HepG2 (cell line): ENCODE results near the gene KRTAP5-1. TPM values are rescaled to one million over a fixed set of nuclear protein-coding genes. Genes with fewer than 3 reads are reported as not detected.
"Not testable (repeated sequence)": the region's sequence is repeated elsewhere in the genome, so short reads cannot be mapped to it uniquely, and the experiment has no call there.

Experiments
- ATAC-seq: fragments of 200-7000 bp; cut with Tn5 transposase; 3 replicates; pipeline ENCODE4 v1.9.1; 2020; ENCODE audit warnings: mild to moderate bottlenecking, moderate library complexity
- Bru-seq: library from RNA; stranded (reverse); fragments of 400-500 nt; gene quantifications from one replicate; lab custom pipeline; 2021; lab: Mats Ljungman, UMichigan
- BruChase-seq, 2 experiments: library from RNA; stranded (reverse); fragments of 400-500 nt; gene quantifications; one replicate each; lab custom pipeline; 2021; lab: Mats Ljungman, UMichigan
- BruUV-seq: library from RNA; stranded (reverse); fragments of 400-500 nt; replicated peaks from 2 replicates; lab custom pipeline; 2021; lab: Mats Ljungman, UMichigan
- CTCF ChIA-PET: fragments of 300-600 bp; formaldehyde crosslinking; extraction: SDS; loops from one replicate; lab custom pipeline; 2021; ENCODE audit warnings: low total read pairs, inconsistent platforms, low intra/inter-chr PET ratio; lab: Yijun Ruan, JAX
- POLR2A ChIA-PET: fragments of 350-600 bp; sonication (Branson Sonifier 250); formaldehyde crosslinking; loops from one replicate; lab custom pipeline; 2020; ENCODE audit warnings: antibody characterized with exemption, inconsistent platforms; lab: Yijun Ruan, JAX
- DNase-seq: peaks from one replicate; pipeline ENCODE4 v3.0.0-alpha.2; 2015; ENCODE audit warnings: low spot score
- FAIRE-seq: peaks from 3 replicates; lab custom pipeline; 2011; peaks lifted over from hg19 to GRCh38; lab: Jason Lieb, UNC
- H2AFZ ChIP-seq: one replicate; pipeline ENCODE4 v1.6.1; 2011; ENCODE audit warnings: low read length, inconsistent platforms
- H3K27ac ChIP-seq: fragments of 300-600 bp; 3 replicates; pipeline ENCODE4 v1.8.0; 2011; ENCODE audit warnings: mixed run types, mild to moderate bottlenecking, mixed read lengths, low read length, inconsistent platforms; ENCODE audit not compliant: insufficient read depth; ENCODE audit errors: extremely low read length
- H3K27me3 ChIP-seq, 2 experiments: fragments of 200-600 bp in 1 of 2; 2 replicates in 1 of 2; 3 replicates in 1 of 2; pipeline versions ENCODE4 v1.6.0 to v1.8.0; 2011; ENCODE audit warnings: low read length in 2 of 2, mild to moderate bottlenecking in 2 of 2, moderate library complexity in 2 of 2, inconsistent platforms in 1 of 2; ENCODE audit not compliant: insufficient read depth in 2 of 2, control insufficient read depth in 1 of 2
- H3K36me3 ChIP-seq, 2 experiments: fragments of 200-600 bp in 1 of 2; replicated peaks in 1 of 2; 2 replicates in 1 of 2; 3 replicates in 1 of 2; pipeline versions ENCODE4 v1.5.1 to v1.8.0; 2011; ENCODE audit warnings: low read length in 2 of 2, inconsistent platforms in 1 of 2; ENCODE audit not compliant: insufficient read depth in 2 of 2, control insufficient read depth in 1 of 2
- H3K4me1 ChIP-seq: 2 replicates; pipeline ENCODE4 v1.5.1; 2012; ENCODE audit warnings: low read length, inconsistent platforms; ENCODE audit not compliant: insufficient read depth
- H3K4me2 ChIP-seq: 2 replicates; pipeline ENCODE4 v1.6.0; 2011; ENCODE audit warnings: low read depth, low read length, inconsistent platforms
- H3K4me3 ChIP-seq, 3 experiments: fragments of 200-600 bp in 1 of 3; sonication (generic), shearing (Covaris generic) in 1 of 3; replicated peaks in 1 of 3; 2 replicates each; pipeline ENCODE4 v1.5.1; 2011 to 2016; ENCODE audit warnings: low read length in 3 of 3, inconsistent platforms in 2 of 3, low read depth in 2 of 3, mild to moderate bottlenecking in 2 of 3, control low read depth in 1 of 3, mixed read lengths in 1 of 3; ENCODE audit not compliant: insufficient read depth in 1 of 3
- H3K79me2 ChIP-seq: one replicate; pipeline ENCODE4 v1.6.1; 2011; ENCODE audit warnings: low read length, inconsistent platforms; ENCODE audit not compliant: insufficient read depth
- H3K9ac ChIP-seq: 2 replicates; pipeline ENCODE4 v1.6.0; 2011; ENCODE audit warnings: mild to moderate bottlenecking, low read depth, low read length, inconsistent platforms; ENCODE audit not compliant: insufficient read depth
- H3K9me3 ChIP-seq: 2 replicates; pipeline ENCODE4 v1.5.1; 2012; ENCODE audit warnings: mild to moderate bottlenecking, low read length
- H4K20me1 ChIP-seq: 2 replicates; pipeline ENCODE4 v1.6.0; 2011; ENCODE audit warnings: inconsistent platforms, mild to moderate bottlenecking, low read length, moderate library complexity; ENCODE audit not compliant: insufficient read depth
- HMGXB4 ChIP-seq, 2 experiments: sonication (generic) in 1 of 2; formaldehyde crosslinking in 1 of 2; IDR thresholded peaks; 2 replicates each; pipeline versions ENCODE4 v1.4.0 to v1.6.1; 2018 to 2020; ENCODE audit warnings: missing genetic modification reagents in 2 of 2, borderline replicate concordance in 1 of 2, low read depth in 1 of 2, mild to moderate bottlenecking in 1 of 2, missing biosample characterization in 1 of 2
- HOXA5 ChIP-seq: sonication (generic); formaldehyde crosslinking; IDR thresholded peaks from 2 replicates; pipeline ENCODE4 v1.4.0; 2020; ENCODE audit warnings: missing genetic modification reagents
- SP5 ChIP-seq: IDR thresholded peaks from 2 replicates; pipeline ENCODE4 v1.6.1; 2016; ENCODE audit warnings: low read depth, borderline replicate concordance
- ZNF124 ChIP-seq: sonication (generic); formaldehyde crosslinking; IDR thresholded peaks from 2 replicates; pipeline ENCODE4 v1.4.0; 2020; ENCODE audit warnings: missing genetic modification reagents
- WGBS: methylation state at CpG from one replicate; pipeline ENCODE4 v1.1.6; 2017; ENCODE audit warnings: low lambda C conversion rate; 5-methylcytosine and 5-hydroxymethylcytosine counted together
- in situ Hi-C: cut with HindIII; loops from 2 replicates; pipeline ENCODE4 v1.10.0; 2017; ENCODE audit warnings: low pct_unique_long_range_greater_than_20kb; ENCODE audit not compliant: extremely low pct_ligation_motif_present
- intact Hi-C: fragments of 100-400 bp; cut with micrococcal nuclease; formaldehyde crosslinking; loops from one replicate; pipeline ENCODE4 v1.10.0; 2022; ENCODE audit not compliant: unreplicated experiment
- long read RNA-seq, 2 experiments: library from RNA in 1 of 2; library from polyadenylated mRNA in 1 of 2; stranded (forward) in 1 of 2; unstranded in 1 of 2; transcript quantifications; one replicate each; pipeline ENCODE4 v2.0.0, GENCODE V29; 2019 to 2022
- polyA minus RNA-seq, 3 experiments: library from RNA; depleted of rRNA, polyadenylated mRNA; stranded (reverse); fragments of >200 nt; gene quantifications; 2 replicates each; pipeline ENCODE4 v1.2.3, GENCODE V29; 2011; ENCODE audit warnings: low replicate concordance in 1 of 3
- polyA plus RNA-seq, 8 experiments: library from polyadenylated mRNA; depleted of rRNA in 3 of 8; stranded (reverse) in 7 of 8; unstranded in 1 of 8; fragments of >200 nt; fragmentation: Illumina TruSeq in 4 of 8; extraction: Trizol in 4 of 8; gene quantifications; 2 replicates each; pipeline versions ENCODE4 v1.2.1 to v1.2.3, GENCODE V29; 2011 to 2016; ENCODE audit warnings: low read depth in 4 of 8, missing spikeins in 1 of 8, mixed read lengths in 1 of 8; ENCODE audit not compliant: insufficient read depth in 1 of 8
- total RNA-seq, 5 experiments: library from RNA; depleted of rRNA; stranded (reverse); fragments of >200 nt; fragmentation: Illumina TruSeq; extraction: Trizol; gene quantifications; 2 replicates each; pipeline ENCODE4 v1.2.3, GENCODE V29; 2016; ENCODE audit warnings: low read depth in 1 of 5

The KRTAP5-1 gene
- total RNA-seq (2016; rRNA removed; fragmentation: Illumina TruSeq; extraction: Trizol) (not detected in 2 replicates), polyA plus RNA-seq (2011; rRNA removed) (not detected in 2 replicates), polyA minus RNA-seq (2011; rRNA and poly(A)+ RNA removed; ENCODE audit: low replicate concordance) (not detected in 2 replicates), Bru-seq, nascent RNA (not detected), BruChase-seq, experiment 1, labeled RNA remaining after a 6-hour chase (not detected), BruChase-seq, experiment 2, labeled RNA remaining after a 2-hour chase (not detected)
- total RNA-seq (2016; cell fraction: cytosol; rRNA removed; fragmentation: Illumina TruSeq; extraction: Trizol; ENCODE audit: low read depth): not detected in 2 replicates
- not detected in 2 replicates for total RNA-seq (2016; cell fraction: insoluble cytoplasmic fraction; rRNA removed; fragmentation: Illumina TruSeq; extraction: Trizol)
- not detected in 2 replicates for total RNA-seq (2016; cell fraction: membrane; rRNA removed; fragmentation: Illumina TruSeq; extraction: Trizol)
- not detected in 2 replicates for total RNA-seq (2016; cell fraction: nucleus; rRNA removed; fragmentation: Illumina TruSeq; extraction: Trizol)
- not detected in 2 replicates for polyA plus RNA-seq (2011; cell fraction: cytosol; rRNA removed)
- polyA plus RNA-seq (2011; cell fraction: nucleus; rRNA removed): not detected in 2 replicates
- 0.25 and 0.99 TPM in 2 replicates for polyA plus RNA-seq (2012)
- polyA plus RNA-seq (2016; cell fraction: cytosol; fragmentation: Illumina TruSeq; extraction: Trizol; ENCODE audit: low read depth): not detected in 2 replicates
- not detected in 2 replicates for polyA plus RNA-seq (2016; cell fraction: insoluble cytoplasmic fraction; fragmentation: Illumina TruSeq; extraction: Trizol; ENCODE audit: low read depth)
- not detected in 2 replicates for polyA plus RNA-seq (2016; cell fraction: membrane; fragmentation: Illumina TruSeq; extraction: Trizol; ENCODE audit: low read depth)
- polyA plus RNA-seq (2016; cell fraction: nucleus; fragmentation: Illumina TruSeq; extraction: Trizol; ENCODE audit: insufficient read depth, low read depth): not detected in 2 replicates
- polyA minus RNA-seq (2011; cell fraction: cytosol; rRNA and poly(A)+ RNA removed): not detected in 2 replicates
- not detected in 2 replicates for polyA minus RNA-seq (2011; cell fraction: nucleus; rRNA and poly(A)+ RNA removed)
- long read RNA-seq, experiment 1: 0 reads
- long read RNA-seq, experiment 2: 0 reads

GRCh38 chr11:1584661-1585370, at the start of gene KRTAP5-1:
Gene KRTAP5-1 (minus strand): TSS chr11:1585283. CDS start chr11:1585249, 34 bp downstream.
- H2AFZ ChIP-seq, intact Hi-C loops, H3K9me3 ChIP-seq, H3K36me3 ChIP-seq, H3K4me2 ChIP-seq, DNase-seq, BruUV-seq, H3K9ac ChIP-seq, H4K20me1 ChIP-seq, POLR2A ChIA-PET, CTCF ChIA-PET, H3K27ac ChIP-seq, in situ Hi-C loops, ATAC-seq, FAIRE-seq, H3K4me3 ChIP-seq, H3K79me2 ChIP-seq, H3K27me3 ChIP-seq: not testable (repeated sequence)
- H3K4me1 ChIP-seq: 0 out of 2 replicates have a peak, but pooled peaks cover 12% of the 10 kb centered on the region
- WGBS: 53% methylated on average over 4 of the region's 9 CpGs

GRCh38 chr11:1633864-1634263, 48.8 kb upstream of the KRTAP5-1 start:
- no peak overlapping the region for H3K9ac ChIP-seq
- H2AFZ ChIP-seq: no peak overlapping the region
- peaks cover 7 to 51% of the 10 kb centered on the region in 2 experiments for H3K27me3 ChIP-seq
- ChIA-PET POLR2A (no interaction called here), CTCF (no interaction called here)
- no peaks in the 10 kb centered on the region for H3K36me3 ChIP-seq
- no peaks in the 10 kb centered on the region for H3K4me1 ChIP-seq
- no peak overlapping the region for H3K4me2 ChIP-seq
- FAIRE-seq (no peak), DNase-seq (no peak), ATAC-seq (no peak)
- WGBS: 6% methylated on average over 4 of the region's 10 CpGs
- no peak overlapping the region for H3K4me3 ChIP-seq
- no peaks in the 10 kb centered on the region for H4K20me1 ChIP-seq
- H3K79me2 ChIP-seq: no peaks in the 10 kb centered on the region
- intact Hi-C loops: no loop called here
- no TSS peak for BruUV-seq
- in situ Hi-C loops: no loop called here
- H3K9me3 ChIP-seq: no peaks in the 10 kb centered on the region
- TF ChIP-seq HOXA5 (CRISPR knock-in tag) (no peak), HMGXB4 (CRISPR knock-in tag; IDR thresholded peaks at IDR 0.05; ENCODE audit: borderline replicate concordance in 1 of 2, low read depth in 1 of 2) (no peak), ZNF124 (CRISPR knock-in tag) (no peak), SP5 (no peak)
- no peak overlapping the region for H3K27ac ChIP-seq
